Neutrophil (primary cell): ENCODE data around the gene MYOZ3.

ENCODE experiments used
- H3K27ac ChIP-seq: fragments of 200-600 bp; sonication (generic); 2 replicates; pipeline ENCODE4 v1.5.1; 2016; ENCODE audit warnings: mild to moderate bottlenecking, moderate library complexity
- H3K27me3 ChIP-seq: fragments of 200-600 bp; sonication (generic); 2 replicates; pipeline ENCODE4 v1.6.0; 2016; ENCODE audit warnings: mild to moderate bottlenecking
- H3K36me3 ChIP-seq: fragments of 200-600 bp; sonication (generic); 2 replicates; pipeline ENCODE4 v1.5.1; 2017
- H3K4me1 ChIP-seq, 2 experiments: fragments of 200-600 bp in 1 of 2; sonication (generic) in 1 of 2; 1 replicate in 1 of 2; 2 replicates in 1 of 2; pipeline versions ENCODE4 v1.5.1 to v1.6.1; 2013 to 2016; ENCODE audit warnings: low read depth in 1 of 2, low read length in 1 of 2, mild to moderate bottlenecking in 1 of 2, moderate library complexity in 1 of 2; ENCODE audit not compliant: control insufficient read depth in 1 of 2, insufficient read depth in 1 of 2
- H3K4me3 ChIP-seq, 2 experiments: fragments of 200-600 bp in 1 of 2; sonication (generic) in 1 of 2; 1 replicate in 1 of 2; 2 replicates in 1 of 2; pipeline ENCODE4 v1.5.1; 2013 to 2016; ENCODE audit warnings: low read depth in 1 of 2, low read length in 1 of 2, mild to moderate bottlenecking in 1 of 2, moderate library complexity in 1 of 2
- H3K9me3 ChIP-seq: fragments of 200-600 bp; sonication (generic); 2 replicates; pipeline ENCODE4 v1.5.1; 2016
- TF ChIP-seq, protein P1 (sequence below): fragments of 200-600 bp; sonication (generic); IDR thresholded peaks from 2 replicates; pipeline ENCODE4 v1.5.1; 2016; ENCODE audit warnings: antibody characterized with exemption

The MYOZ3 gene

DNA sequence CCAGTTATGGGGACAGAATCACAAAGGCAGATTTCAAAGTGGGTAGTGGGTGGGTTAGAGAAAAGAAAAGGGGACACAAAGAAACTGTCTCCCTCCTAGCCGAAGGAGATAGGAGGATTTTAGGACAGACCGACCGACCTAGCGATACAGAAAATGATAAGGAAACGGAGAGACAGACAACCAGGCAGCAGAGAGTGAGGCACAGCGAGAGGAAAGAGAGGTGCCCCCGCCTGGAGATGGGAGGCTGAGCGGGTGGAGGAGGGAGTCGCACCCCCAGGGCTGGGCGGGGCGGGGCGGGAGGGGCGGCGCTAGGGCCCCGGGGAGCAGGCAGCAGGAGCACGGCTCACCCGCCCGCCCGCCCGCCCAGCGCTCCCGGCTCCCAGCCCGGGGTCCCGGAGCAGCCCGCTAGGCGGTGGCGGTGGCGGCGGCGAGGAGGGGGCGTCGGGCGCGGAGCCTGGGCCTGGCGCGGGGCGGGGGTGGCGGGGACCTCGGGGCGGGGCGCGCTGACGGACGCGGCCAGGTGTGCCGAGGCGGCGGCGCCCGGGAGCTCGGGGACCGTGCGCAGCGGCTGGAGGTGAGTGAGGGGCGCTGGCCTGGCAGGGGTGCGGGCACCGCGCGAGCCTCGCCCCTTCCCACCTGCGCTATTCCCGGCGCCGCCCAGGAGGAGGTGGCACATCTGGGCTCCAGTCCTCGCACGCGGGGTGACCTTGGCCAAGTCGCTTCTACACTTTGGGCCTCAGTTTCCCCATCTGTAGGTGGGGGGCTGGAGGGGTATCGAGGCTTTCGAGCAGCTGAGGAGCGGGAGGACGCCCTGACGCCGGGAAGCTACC, 36.5 kb upstream of the MYOZ3 start:
- TF ChIP-seq, protein P1, sequence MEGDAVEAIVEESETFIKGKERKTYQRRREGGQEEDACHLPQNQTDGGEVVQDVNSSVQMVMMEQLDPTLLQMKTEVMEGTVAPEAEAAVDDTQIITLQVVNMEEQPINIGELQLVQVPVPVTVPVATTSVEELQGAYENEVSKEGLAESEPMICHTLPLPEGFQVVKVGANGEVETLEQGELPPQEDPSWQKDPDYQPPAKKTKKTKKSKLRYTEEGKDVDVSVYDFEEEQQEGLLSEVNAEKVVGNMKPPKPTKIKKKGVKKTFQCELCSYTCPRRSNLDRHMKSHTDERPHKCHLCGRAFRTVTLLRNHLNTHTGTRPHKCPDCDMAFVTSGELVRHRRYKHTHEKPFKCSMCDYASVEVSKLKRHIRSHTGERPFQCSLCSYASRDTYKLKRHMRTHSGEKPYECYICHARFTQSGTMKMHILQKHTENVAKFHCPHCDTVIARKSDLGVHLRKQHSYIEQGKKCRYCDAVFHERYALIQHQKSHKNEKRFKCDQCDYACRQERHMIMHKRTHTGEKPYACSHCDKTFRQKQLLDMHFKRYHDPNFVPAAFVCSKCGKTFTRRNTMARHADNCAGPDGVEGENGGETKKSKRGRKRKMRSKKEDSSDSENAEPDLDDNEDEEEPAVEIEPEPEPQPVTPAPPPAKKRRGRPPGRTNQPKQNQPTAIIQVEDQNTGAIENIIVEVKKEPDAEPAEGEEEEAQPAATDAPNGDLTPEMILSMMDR: no peak
- Histone ChIP-seq H3K9me3 (no peaks in the 10 kb centered on the region), H3K4me1 (peaks cover 4 to 5% of the 10 kb centered on the region in 2 experiments), H3K27ac (no peak overlapping the region), H3K36me3 (no peaks in the 10 kb centered on the region), H3K27me3 (peaks cover 59% of the 10 kb centered on the region), H3K4me3 (no peak overlapping the region)

DNA sequence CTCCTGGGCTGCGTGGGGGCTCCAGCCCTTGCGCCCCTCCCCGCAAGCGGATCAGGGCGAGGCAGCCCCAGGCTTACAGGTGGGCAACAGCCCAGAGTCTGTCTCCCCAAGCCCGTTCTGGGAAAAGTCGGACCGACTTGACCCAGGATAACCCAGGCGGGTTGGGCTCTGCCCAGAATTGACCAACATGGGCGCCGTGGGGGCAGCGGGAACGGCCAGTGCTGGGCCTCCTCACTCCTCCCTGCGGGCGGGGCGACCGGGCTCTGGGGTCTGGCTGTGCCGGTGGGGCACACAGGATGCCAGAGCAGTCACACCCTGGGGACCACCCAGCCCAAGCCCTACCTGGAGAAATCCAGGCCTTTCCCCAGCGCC, 35.9 kb upstream of the MYOZ3 start:
- Histone ChIP-seq H3K4me1 (peaks cover 4 to 5% of the 10 kb centered on the region in 2 experiments), H3K27me3 (peaks cover 59% of the 10 kb centered on the region), H3K9me3 (no peaks in the 10 kb centered on the region), H3K27ac (no peak overlapping the region), H3K36me3 (no peaks in the 10 kb centered on the region), H3K4me3 (no peak overlapping the region)
- TF ChIP-seq, protein P1: no peak

DNA sequence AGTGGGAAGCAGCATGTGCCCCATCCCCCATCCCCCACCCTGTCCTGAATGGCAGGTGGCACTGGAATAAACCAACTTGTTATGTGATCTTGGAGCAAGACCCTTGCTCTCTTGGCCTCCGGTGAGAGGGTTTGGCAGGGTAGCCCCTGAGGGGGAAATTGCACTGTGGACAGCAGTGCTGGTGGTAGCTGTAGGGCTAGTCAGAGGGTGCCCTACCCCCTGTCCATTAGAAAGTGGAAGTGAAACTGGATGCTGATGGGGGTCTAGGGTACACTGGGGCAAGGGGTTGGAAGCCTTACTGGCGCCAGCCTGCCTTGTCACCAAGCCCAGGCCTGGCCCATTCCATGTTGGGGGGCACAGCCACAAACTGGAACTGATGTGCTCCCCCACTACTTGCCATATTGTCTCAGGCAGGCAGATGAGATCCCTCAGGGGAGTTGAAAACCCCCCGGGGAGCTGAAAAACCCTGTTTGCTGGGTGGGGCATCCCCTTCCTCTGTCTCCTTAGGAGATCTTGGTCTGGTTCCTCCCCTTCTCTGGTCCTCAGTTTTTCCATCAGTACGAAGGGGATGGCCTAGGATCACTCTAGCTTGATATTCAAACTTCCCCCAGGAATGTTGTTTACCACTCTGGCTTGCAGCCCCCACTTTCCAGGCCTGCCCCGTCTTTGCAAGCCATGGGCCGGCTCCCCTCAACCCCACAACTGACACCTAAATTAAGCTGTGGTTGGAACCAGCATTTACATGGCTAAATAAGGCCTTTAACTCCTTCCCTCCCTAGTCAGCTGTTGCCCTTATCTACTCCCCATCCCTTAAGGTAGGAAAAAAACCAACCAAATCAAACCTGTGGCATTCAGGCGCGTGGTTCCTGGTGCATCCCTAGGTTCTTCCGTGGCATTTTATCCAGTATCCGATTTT, 35.0 kb upstream of the MYOZ3 start:
- H3K27ac ChIP-seq: no peak overlapping the region
- H3K4me3 ChIP-seq: no peak overlapping the region
- H3K27me3 ChIP-seq: peaks cover 59% of the 10 kb centered on the region
- H3K36me3 ChIP-seq: no peaks in the 10 kb centered on the region
- TF ChIP-seq, protein P1: no peak
- H3K9me3 ChIP-seq: no peaks in the 10 kb centered on the region
- peaks cover 4 to 5% of the 10 kb centered on the region in 2 experiments for H3K4me1 ChIP-seq

DNA sequence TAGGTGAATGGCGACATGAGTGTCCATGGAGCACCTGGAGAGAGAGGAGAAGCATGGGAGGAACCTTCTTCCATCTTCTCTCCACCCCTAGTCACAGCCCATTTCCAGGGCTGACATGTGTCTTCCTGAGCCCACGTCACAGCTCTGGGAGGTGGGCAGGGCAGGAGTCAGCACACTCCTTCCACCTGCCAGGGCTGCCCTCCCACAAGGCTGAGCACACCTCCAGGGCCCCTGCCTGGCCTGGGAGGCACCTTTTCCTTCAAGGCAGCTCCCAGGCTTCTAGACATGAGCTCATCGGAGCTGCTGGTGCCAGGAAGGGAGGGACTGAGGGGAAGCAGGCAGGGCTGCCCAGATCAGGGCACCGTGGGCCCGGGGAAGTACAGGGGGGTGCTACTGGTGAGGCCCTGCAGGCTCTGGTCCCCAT, 34.2 kb upstream of the MYOZ3 start:
- H3K27me3 ChIP-seq: peaks cover 55% of the 10 kb centered on the region

More for the DNA sequence above, 34.2 kb upstream of the MYOZ3 start:
- Histone ChIP-seq H3K9me3 (no peaks in the 10 kb centered on the region), H3K27ac (no peak overlapping the region), H3K36me3 (no peaks in the 10 kb centered on the region), H3K4me3 (no peak overlapping the region), H3K4me1 (peaks cover 4 to 5% of the 10 kb centered on the region in 2 experiments)
- TF ChIP-seq, protein P1: no peak
